PC-3 (cell line): Measurements from ENCODE around the gene GRIA1.

Source experiments
- EZH2 ChIP-seq: fragments of 300-600 bp; sonication (generic); IDR thresholded peaks from one replicate; pipeline ENCODE4 v1.6.1; 2017; ENCODE audit warnings: antibody characterized with exemption, mild to moderate bottlenecking, low read length; ENCODE audit not compliant: unreplicated experiment
- TF ChIP-seq, protein P1 (sequence below): fragments of 300-600 bp; sonication (generic); conservative IDR thresholded peaks from 2 replicates; pipeline ENCODE4 v1.5.1; 2017; ENCODE audit warnings: antibody characterized with exemption, low read depth, mild to moderate bottlenecking, low read length

DNA sequence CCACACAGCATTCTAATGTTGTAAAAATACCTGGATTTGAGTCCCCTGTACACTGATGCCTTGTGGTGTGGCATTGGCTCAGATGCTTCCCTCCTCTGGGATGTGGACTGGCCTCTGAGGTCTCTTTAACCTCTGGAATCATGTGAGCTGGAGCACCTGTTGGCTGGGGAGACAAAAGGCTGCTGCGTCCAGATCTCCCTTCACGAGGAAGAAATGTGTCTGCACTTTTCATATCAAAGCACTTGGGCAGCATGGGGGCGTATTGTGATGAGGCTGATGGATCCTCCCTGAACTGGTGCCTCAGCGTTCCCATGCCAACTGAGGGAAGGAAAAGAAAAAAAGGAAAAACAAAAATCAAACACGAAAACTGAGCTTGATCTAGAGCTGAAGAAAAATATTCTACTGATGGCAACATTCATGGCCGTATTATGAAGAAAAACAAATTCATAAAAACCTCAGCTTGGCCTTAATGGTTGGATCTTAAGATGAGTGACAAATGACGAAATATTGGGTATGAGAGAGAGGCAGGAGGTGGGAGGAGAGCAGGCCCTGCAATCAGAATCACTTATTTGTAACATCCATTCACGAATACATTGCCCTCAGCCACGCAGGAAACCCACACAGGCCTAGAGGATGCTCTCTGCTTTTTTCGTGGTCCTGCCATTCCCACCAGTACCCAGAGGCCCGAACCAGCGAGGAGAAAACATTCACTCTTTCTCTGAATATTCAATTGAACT, 26.2 kb downstream of the GRIA1 start:
- TF ChIP-seq, protein P1, sequence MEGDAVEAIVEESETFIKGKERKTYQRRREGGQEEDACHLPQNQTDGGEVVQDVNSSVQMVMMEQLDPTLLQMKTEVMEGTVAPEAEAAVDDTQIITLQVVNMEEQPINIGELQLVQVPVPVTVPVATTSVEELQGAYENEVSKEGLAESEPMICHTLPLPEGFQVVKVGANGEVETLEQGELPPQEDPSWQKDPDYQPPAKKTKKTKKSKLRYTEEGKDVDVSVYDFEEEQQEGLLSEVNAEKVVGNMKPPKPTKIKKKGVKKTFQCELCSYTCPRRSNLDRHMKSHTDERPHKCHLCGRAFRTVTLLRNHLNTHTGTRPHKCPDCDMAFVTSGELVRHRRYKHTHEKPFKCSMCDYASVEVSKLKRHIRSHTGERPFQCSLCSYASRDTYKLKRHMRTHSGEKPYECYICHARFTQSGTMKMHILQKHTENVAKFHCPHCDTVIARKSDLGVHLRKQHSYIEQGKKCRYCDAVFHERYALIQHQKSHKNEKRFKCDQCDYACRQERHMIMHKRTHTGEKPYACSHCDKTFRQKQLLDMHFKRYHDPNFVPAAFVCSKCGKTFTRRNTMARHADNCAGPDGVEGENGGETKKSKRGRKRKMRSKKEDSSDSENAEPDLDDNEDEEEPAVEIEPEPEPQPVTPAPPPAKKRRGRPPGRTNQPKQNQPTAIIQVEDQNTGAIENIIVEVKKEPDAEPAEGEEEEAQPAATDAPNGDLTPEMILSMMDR: no peak
- no peak for TF ChIP-seq EZH2
